GM18858 (cell line): ENCODE measurements around the gene MKRN2.
"Not testable (repeated sequence)": the region's sequence is repeated elsewhere in the genome, so short reads cannot be mapped to it uniquely, and the experiment has no call there.

Source experiments
- ATAC-seq: cut with Tn5 transposase; IDR thresholded peaks from one replicate; pipeline ENCODE4 v1.9.1; 2021; ENCODE audit not compliant: unreplicated experiment

MKRN2 gene

DNA sequence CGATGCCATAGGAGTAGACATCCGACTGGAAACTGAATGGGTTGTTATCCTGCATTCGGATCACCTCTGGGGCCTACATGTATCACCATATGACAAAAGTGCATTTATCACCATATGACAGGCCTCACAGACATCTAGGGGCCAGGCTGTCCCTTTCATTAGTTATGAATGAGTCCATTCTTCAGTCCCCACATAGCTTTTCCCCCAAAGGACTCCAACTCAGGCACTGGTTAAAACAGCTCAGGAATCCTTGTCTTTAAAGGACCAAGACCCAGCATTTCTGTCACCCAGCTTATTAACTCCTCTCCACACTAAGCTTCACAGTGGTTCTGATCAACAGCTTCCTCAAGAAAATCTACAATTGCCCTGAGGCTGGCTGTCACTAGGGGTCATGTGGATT lies 28.3 kb downstream of the MKRN2 start:
- ATAC-seq = no peak

DNA sequence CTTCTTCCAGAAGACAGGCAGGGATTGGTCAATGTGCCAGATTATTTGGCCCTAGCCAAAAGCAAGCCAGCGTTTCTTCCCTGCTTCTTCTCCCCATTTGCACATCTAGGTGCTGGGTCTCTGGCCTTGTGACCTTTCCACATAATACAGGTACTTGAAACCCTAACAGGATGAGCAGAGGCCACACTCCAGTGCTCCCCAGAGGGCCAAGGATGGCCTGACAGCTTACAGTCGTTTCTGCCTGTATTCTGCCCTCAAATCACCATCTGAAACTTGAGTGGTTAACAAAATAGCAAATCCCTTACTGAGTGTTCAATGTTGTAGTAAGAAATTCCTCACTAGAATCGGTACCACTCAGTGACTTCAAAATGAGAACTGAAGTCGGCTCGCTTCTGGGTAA lies 29.1 kb downstream of the MKRN2 start:
- ATAC-seq = no peak

DNA sequence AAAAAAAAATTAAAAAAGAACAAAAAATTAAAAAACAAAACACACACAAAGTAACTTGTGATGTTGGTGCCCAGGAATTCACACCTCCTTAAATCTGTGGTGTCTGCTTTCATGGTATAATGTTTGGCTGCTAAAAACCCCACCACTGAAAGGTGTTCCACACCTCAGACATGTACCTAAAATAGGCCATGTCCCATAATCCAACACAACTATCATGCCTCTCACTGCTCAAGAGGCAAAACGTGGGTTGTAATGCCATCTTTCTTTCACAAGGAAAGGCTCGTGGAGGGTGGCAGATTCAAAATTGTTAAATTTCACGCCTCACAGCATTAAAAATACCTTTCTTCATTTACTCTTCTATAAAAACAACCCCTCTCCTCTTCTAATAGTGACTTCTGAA lies 29.5 kb downstream of the MKRN2 start:
- ATAC-seq = no peak

DNA sequence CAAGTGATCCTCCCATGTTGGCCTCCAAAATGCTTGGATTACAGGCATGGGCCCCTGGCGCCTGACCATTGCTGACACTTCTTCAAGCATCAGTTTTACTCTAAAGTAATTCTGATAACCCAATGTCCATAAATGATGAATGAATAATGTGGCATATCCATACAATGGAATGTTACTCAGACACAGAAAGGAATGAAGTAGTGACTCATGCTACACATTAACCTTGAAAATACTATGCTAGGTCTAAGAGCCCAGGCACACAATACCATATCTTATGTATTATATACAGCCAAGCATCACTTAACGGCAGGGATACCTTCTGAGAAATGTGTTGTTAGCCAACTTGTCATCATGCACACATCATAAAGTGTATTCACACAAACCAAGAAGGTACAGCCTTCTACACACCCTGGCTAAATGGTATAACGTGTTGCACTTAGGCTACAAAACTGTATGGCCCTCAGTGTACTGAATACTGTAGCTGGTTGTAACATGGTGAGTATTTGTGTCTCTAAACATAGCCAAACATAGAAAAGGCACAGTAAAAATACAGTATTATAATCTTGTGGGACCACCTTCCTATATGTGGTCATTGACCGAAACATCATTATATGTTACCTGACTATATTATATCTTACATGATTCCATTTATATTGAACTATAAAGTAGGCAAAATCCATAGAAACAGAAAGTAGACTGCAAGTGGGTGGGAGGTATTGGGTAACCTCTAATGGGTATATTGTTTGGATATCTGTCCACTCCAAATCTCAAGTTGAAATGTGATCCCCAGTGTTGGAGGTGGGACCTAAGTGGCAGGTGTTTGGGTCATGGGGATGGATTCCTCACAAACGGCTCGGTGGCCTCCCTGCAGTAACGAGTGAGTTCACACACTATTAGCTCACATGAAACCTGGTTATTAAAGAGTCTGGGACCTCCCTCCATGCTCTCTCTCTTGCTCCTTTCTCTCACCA lies 31.4 kb downstream of the MKRN2 start:
- ATAC-seq = no peak

DNA sequence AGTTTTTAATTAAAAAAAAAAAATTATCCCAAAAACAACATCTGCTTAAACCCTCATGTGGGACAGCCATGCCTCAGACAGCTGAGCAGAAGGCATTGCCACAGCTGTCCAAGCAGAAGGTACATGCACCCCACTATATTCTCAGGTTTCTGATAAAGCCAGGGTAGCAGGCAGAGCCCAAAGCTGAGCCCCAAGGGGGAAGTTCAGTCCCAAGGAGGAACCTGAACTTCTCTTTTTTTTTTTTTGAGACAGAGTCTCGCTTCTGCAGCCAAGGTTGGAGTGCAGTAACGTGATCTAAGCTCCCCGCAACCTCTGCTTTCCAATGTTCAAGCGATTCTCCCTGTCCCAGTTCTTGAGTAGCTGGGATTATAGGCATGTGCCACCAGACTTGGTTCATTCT lies 33.2 kb downstream of the MKRN2 start:
- no peak for ATAC-seq

DNA sequence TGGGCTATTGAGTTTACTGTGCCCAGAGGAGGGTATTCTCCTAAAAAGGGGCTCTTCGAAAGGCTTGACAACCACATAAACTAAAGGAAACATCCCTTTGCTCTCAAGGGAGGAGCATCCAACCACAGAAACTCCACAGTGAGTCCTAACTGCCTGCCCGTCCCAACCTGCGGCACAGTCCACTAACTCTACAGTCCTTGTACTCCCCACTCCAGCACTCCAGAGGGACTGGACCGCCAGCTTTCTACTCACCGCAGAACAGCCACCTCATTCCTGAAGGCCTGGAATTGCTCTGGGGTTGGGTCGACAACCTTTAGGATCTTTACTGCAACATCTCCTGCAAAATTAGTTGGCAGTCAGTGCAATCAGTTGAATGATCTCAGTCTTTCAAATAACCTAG lies 34.6 kb downstream of the MKRN2 start:
- ATAC-seq = no peak

DNA sequence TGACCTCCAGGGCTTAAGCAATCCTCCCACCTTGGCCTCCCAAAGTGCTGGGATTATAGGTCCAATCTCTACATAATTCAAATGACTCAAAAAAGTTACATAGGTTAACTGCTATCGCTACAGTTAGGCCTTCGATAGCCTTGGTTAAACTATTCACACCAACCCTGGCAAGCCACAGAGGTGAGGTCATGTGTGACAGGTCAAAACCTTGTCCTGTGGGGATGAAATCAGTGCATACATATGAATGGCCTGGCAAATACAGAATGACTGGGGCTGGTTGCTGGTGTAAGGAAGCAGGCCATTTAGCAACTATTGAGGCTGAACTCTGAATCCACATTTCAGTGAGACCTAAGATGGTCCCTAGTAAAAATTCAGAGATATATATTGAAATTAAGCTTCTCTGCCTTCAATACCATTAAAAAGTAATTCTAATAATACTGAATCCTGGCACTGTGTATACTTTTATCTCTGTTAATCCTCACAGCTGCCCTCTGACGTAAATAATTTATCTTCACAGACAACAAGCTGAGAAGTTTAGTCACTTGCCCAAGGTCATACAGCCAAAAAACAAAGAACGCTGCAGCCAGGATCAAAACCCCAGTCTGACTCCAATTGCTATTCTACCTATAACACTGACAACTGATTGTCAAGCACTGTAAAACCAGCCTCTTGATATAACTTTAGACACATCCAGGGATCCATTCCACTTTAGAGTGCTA lies 35.3 kb downstream of the MKRN2 start:
- no peak for ATAC-seq

DNA sequence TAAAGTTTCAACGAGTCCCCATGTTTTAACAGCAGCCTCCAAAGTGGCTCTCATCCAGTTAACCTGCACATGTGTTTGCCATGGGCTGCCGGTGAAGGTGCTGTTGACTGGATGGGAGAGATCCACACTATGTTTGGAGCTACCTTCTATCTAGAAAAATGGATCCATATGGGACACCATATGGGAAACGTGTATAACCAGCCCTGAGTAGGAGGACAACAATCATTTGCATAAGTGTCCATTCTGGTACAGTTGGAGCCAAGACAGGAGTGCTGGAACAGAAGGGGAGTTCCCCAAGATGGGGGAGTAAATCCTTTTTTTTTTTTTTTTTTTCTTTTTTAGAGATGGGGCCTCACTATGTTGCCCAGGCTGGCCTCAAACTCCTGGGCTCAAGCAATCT lies 36.6 kb downstream of the MKRN2 start:
- ATAC-seq = no peak

DNA sequence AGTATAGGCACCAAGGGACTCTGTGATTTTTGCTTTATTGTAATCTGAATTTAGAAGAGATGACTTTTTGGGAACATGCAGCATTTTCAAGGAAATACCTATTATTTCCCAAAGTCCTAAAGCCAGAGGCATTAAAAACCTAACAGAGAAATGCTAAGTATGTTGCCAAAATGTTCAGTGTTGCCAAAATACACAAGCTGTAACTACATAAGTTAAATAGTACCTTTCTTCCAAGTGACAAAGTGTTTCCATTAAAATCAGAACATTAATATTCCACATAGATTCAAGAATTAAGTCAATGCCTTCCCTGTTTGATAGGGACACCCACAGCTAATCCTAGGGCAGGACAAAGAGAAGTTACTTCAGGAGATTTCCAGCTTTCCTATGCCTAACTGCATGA lies 42.0 kb downstream of the MKRN2 start:
- ATAC-seq = no peak

DNA sequence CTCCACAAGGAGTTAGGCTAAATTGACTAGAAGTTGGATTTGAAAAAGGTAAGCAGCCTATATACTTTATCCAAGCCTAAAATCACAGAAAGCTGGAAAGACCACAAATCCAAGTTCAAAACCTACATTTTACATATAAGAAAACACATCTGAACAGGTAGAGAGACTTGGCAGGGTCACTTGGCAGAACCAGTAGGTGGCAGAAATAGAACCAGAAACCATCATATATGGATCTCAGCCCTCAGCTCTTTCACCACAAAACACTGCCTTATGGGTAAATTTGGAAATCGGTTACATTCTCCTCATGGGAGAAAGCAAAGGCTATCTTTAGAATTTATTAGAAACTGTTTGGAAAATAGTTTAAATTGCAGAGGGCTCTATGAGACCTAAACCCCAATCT lies 44.2 kb downstream of the MKRN2 start:
- ATAC-seq = no peak

DNA sequence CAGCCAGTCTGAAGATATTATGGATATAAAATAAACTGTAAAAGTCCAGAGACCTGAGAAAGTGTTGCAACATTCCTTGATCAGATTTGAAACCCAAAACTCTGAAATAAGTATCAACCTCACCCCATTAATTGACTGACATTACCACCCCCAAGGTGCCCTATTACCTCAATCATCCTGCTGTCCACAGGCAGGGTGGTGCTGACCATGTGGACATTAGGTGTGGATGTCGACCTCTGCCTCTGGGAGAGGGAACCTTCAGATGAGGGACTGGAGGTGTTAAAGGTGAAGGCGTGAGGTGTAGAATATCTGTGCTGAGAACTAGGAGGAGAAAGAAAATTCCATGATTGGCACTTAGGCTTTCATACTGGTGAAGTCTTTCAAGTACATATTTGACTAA lies 47.1 kb downstream of the MKRN2 start:
- ATAC-seq = no peak

DNA sequence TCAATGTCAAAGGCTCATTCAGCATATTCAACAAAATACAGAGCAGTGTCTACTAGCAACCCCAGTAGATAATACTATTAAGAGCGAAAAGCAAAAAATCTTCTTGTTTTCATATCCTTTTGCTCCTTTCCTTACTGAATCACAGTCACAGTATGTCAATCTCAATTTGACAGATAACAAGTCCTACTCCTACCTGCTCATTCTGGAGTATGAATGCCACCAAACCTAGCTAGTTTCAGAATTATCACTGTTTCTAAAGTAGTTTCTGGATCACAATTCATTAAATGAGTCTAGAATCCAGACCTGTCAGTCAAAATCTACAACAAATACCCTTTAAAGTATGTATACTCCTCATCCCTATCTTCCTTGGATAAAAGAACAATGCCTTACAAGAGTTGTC lies 51.5 kb downstream of the MKRN2 start:
- no peak for ATAC-seq

DNA sequence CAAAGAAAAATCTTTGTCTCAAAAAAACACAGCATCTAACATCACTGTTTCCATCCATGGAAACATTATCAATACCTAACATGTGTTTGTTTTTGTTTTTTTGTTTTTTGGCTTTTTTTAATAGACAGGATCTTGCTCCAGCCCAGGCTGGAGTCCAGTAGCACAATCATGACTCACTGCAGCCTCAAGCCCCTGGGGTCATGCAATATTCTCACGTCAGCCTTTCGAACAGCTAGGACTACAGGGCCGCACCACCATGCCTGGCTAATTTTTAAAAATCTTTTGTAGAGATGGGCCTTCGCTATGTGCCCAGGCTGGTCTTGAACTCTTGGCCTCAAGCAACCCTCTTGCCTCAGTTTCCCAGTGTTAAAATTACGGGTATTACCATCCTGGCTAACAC lies 54.2 kb downstream of the MKRN2 start:
- ATAC-seq = no peak

DNA sequence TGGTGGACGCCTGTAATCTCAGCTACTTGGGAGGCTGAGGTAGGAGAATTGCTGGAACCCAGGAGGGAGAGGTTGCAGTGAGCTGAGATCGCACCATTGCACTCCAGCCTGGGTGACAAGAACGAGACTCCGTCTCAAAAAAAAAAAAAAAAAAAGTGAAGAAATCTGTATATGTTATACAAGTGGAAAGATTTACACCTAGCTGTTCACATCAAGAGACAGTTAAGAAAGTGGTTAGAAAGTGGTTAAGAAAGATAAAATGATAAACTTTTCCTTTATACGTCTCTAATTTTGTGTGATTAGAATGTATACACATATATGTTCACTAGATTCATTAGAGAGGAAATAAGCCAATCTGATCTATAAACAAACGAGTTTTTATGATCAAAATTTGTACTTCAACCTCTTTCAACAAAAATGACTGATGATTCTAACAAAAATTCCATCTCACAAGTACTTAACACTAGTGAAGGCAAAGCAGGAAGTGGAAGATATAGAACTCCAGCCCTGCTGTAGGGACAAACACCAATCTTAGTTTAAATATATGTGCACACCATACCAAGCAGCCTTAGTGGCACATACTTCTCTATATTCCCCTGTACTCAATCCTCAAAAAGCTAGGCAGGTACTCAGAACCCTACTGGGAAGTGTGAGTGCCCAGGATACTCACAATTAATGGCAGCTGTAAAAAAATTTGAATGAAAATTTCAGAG lies 55.8 kb downstream of the MKRN2 start:
- ATAC-seq = no peak

DNA sequence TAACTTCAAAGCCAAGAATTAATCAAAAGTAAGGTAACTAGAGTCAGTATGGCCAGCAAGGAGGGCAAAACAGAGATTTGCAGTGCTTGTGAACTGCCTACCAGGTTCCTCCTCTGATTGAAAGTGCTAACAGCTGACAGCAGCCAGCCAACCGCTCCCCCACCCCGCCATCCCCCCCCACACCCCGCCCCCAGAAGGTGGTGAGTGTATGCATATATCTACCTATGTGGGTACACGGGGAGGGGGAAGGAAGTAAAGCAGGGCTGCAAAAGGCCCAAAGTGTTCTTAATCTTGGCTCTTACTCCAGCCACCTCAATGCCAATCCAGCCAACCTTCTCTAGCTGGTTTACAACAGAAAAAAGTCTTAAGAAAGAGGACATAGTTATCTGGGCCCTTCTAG lies 56.4 kb downstream of the MKRN2 start:
- ATAC-seq = no peak

DNA sequence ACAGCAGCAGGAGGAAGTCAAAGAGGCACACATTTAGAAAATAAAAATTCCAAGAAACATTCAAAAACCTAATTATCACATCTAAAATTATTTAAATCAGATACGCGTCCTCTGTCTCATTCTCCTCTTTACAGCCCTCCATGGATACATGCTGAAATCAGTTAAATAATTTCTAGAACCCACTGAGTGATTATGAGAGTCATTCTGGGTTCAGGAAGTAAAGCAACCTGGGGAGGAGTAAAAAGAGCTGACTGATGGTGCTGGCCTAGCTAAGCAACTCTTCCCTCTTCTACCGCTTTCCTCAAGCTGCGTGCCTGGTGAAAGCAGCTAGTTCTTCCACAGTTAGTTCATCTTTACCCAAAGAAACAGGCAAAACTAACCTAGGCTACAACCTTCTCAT lies 58.4 kb downstream of the MKRN2 start:
- ATAC-seq = no peak

DNA sequence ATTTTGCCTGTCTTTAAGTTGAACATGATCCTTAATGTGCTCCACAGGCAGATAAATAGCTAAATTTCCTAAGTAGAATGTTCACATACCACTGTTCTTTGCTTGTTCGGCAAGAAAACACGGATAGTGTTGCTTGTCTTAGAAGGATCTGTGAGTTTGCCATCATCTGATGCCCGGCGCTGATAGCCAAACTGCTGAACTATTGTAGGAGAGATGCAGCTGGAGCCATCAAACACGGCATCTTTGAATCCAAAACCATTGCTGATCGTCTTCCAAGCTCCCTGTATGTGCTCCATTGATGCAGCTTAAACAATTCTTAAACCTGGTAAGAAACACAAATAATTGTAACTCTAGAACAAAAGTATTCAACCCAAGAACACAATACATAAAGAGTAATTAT lies 61.5 kb downstream of the MKRN2 start:
- ATAC-seq = no peak

DNA sequence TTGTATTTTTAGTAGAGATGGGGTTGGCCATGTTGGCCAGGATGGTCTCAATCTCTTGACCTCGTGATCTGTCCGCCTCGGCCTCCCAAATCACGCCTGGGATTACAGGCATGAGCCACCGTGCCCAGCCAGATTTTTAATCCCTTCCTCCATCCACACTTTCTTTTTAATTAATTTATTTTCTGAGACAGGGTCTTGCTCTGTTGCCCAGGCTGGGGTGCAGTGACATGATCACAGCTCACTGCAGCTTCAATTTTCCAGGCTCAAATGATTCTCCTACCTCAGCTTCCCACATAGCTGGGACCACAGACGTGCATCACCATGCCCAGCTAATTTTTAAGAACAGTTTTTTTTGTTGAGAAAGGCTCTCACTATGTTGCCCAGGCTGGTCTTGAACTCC lies 63.4 kb downstream of the MKRN2 start:
- no peak for ATAC-seq

DNA sequence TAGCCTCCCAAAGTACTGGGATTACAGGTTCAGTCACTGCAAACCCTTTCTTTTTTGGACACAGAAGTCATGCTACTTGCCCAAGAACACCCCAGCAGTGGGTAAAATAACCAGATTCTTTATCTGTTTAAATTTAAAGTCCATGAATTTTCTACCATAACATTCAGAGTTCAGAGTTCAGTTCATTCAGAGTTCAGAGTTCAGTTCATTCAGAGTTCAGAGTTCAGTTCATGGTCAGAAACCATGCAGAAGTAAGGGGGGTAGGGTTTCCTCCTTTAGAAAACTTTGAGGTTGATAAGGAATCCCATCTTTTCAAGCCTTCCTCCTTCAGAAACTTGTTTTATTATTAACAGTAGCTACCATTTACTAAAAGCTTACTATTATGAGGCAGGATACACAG lies 63.8 kb downstream of the MKRN2 start:
- no peak for ATAC-seq

DNA sequence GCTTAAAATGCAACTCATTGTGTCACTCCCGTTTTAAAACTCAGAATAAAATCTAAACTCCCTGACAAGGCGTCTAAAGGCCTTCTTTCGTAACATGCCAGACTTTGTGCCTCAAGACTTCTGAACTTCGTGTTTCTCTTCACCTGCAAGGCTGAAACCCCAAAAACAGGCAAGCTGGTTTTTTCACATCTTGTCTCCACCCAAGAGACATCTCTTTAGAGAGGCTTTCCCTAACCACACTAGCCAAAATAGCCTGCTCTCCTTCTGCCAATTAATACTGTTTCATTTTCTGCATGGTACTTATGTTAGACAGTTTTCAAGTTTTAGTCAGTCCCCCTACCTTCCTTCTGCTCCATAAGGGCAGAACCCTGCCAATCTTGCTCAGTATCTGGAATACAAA lies 65.4 kb downstream of the MKRN2 start:
- no peak for ATAC-seq

DNA sequence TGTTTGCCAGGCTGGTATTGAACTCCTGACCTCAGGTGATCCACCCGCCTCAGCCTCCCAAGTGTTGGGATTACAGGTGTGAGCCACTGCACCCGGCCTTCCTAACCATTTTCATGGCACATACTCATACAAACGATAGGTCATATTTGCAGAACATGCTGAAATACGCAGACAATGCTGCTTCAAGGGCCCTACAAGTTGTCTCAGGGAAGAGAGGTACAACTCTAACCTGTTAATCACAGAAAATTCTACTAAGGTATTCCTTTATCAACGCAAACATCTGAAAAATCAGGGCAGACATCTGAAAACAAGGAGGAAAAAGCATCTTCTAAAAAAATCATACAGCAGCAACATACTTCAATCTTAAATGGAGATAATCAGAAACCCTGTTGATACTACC lies 67.2 kb downstream of the MKRN2 start:
- no peak for ATAC-seq

DNA sequence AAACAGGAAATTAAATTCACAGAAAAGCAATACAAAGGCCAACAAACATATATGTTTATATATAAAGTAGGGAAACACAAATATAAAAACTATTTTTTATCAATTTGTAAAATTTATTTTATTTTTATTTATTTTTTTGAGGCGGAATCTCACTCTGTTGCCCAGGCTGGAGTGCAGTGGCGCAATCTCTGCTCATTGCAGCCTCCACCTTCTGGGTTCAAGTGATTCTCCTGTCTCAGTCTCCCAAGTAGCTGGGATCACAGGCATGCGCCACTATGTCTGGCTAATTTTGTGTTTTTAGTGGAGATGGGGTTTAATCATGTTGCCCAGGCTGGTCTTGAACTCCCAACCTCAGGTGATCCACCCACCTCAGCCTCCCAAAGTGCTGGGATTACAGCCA lies 68.1 kb downstream of the MKRN2 start:
- not testable (repeated sequence) for ATAC-seq
